ENCODE data around the gene COL6A5.

DNA sequence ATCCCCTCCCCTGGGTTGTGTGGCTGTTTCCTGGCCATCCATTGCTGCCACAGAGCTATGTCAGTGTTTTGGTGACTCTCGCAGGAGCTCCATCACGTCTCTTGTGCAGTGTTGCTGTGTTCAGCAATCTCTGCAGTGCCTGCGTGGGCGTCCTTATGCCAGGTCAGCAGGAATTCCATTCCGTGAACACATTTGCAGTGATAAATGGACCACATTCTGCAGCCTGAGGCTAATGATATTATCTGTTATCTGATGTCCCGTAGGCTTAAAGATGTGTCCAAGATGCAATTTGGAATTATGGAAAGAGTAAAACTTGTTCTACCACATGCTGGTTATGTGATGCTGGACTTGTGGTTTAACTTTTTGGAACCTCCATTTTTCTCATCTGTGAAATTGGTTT is 146.0 kb downstream of the COL6A5 start:
- TF ChIP-seq, protein P1, sequence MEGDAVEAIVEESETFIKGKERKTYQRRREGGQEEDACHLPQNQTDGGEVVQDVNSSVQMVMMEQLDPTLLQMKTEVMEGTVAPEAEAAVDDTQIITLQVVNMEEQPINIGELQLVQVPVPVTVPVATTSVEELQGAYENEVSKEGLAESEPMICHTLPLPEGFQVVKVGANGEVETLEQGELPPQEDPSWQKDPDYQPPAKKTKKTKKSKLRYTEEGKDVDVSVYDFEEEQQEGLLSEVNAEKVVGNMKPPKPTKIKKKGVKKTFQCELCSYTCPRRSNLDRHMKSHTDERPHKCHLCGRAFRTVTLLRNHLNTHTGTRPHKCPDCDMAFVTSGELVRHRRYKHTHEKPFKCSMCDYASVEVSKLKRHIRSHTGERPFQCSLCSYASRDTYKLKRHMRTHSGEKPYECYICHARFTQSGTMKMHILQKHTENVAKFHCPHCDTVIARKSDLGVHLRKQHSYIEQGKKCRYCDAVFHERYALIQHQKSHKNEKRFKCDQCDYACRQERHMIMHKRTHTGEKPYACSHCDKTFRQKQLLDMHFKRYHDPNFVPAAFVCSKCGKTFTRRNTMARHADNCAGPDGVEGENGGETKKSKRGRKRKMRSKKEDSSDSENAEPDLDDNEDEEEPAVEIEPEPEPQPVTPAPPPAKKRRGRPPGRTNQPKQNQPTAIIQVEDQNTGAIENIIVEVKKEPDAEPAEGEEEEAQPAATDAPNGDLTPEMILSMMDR (IDR thresholded peaks at IDR 0.05): no peak
- no peak for TF ChIP-seq POLR2A (IDR thresholded peaks at IDR 0.05)

All from lower leg skin (tissue), 3 donors.